ENCODE measurements around the gene MAML3. TPM values are rescaled to one million over a fixed set of nuclear protein-coding genes. Genes with fewer than 3 reads are reported as not detected.

MAML3 gene
- total and polyA plus RNA-seq, 7 experiments from 2014 or later: 0.53 to 9.4 (median 3.3) TPM

DNA sequence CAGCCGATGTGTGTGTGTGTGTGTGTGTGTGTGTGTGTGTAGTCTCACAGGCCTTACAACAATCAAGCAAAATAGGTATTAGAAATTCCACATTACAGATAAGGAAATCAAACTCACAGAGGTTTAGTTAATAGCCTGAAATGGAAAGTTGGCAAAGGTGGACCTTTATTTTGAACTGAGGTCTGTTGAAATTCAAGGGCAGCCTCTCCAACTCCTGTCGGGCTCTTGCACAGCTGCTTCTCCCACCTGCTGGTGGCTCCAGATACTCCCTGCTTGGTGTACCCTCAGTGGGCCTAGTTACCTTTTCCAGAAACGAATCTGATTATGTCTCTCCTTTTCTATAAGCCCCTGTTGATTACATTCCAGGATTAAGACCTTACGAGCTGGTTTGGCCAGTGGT is 292.5 kb downstream of the MAML3 start:
- H3K27me3 ChIP-seq (ENCODE audit: control insufficient read depth in 2 of 2, insufficient read depth in 2 of 2, low read length in 2 of 2): no peaks in the 10 kb centered on the region
- H3K4me1 ChIP-seq (ENCODE audit: control insufficient read depth in 2 of 2, insufficient read depth in 2 of 2, low read length in 2 of 2): no peaks in the 10 kb centered on the region
- Mint-ChIP-seq H3K27ac (no peak overlapping the region), H3K4me1 (peaks cover 0 to 26% (median 15%) of the 10 kb centered on the region in 7 donors), H3K4me3 (no peak overlapping the region), H3K36me3 (peaks cover 0 to 15% (median 2%) of the 10 kb centered on the region in 5 donors), H3K27me3 (peaks cover 0 to 13% (median 0%) of the 10 kb centered on the region in 5 donors), H3K9me3 (peaks cover 0 to 2% (median 0%) of the 10 kb centered on the region in 11 donors)
- POLR2A ChIA-PET: no interaction called here
- DNase-seq: no peak
- CTCF ChIA-PET: no interaction called here
- H3K4me3 ChIP-seq (ENCODE audit: low read length): no peak overlapping the region
- no peak for ATAC-seq
- intact Hi-C loops (cut with micrococcal nuclease): no loop called here
- H3K27ac ChIP-seq (ENCODE audit: low read depth, low read length): no peak overlapping the region
- no peaks in the 10 kb centered on the region for H3K9me3 ChIP-seq (ENCODE audit: control insufficient read depth in 2 of 3, low read length in 3 of 3)
- no peaks in the 10 kb centered on the region for H3K36me3 ChIP-seq (ENCODE audit: control insufficient read depth in 2 of 3, insufficient read depth in 3 of 3, low read length in 3 of 3)

DNA sequence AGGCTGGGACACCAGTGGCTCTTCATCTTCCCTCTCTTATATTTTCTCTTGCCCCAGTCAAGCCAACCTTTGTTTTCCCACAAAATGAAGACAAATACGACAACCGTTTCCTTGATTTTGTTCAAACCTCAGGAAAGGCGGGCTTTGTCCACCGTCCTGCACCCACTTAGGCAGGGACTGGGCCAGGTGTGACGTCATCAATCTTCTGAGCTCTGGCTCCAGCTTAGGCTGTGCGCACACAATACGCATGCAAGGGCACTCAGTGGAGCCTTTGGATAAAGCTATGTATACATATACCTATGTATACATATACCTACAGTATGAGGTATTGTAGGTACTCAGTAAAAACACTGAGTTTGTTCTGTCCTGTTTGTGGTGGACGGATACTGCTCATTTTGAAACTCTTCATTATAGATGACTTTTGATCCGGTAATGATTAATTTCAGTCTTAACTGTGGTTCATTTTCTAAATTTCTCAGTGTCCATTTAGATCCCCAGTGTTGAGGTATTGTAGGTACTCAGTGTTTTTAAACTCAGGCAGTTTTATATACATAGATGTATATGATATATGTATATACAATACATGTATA is 293.5 kb downstream of the MAML3 start:
- H3K27me3 Mint-ChIP-seq: peaks cover 0 to 16% (median 0%) of the 10 kb centered on the region in 5 donors
- no peaks in the 10 kb centered on the region for H3K9me3 ChIP-seq (ENCODE audit: control insufficient read depth in 2 of 3, low read length in 3 of 3)
- peaks cover 0 to 29% (median 15%) of the 10 kb centered on the region in 7 donors for H3K4me1 Mint-ChIP-seq
- peaks cover 0 to 2% (median 0%) of the 10 kb centered on the region in 11 donors for H3K9me3 Mint-ChIP-seq
- POLR2A ChIA-PET: no interaction called here
- CTCF ChIA-PET: no interaction called here
- intact Hi-C loops (cut with micrococcal nuclease): no loop called here
- H3K4me3 ChIP-seq (ENCODE audit: low read length): no peak overlapping the region
- no peak for DNase-seq
- H3K27ac Mint-ChIP-seq: no peak overlapping the region
- no peak overlapping the region for H3K27ac ChIP-seq (ENCODE audit: low read depth, low read length)
- no peak overlapping the region for H3K4me3 Mint-ChIP-seq
- no peaks in the 10 kb centered on the region for H3K27me3 ChIP-seq (ENCODE audit: control insufficient read depth in 2 of 2, insufficient read depth in 2 of 2, low read length in 2 of 2)
- H3K4me1 ChIP-seq (ENCODE audit: control insufficient read depth in 2 of 2, insufficient read depth in 2 of 2, low read length in 2 of 2): no peaks in the 10 kb centered on the region
- H3K36me3 ChIP-seq (ENCODE audit: control insufficient read depth in 2 of 3, insufficient read depth in 3 of 3, low read length in 3 of 3): no peaks in the 10 kb centered on the region
- no peak for ATAC-seq
- peaks cover 0 to 15% (median 2%) of the 10 kb centered on the region in 5 donors for H3K36me3 Mint-ChIP-seq

DNA sequence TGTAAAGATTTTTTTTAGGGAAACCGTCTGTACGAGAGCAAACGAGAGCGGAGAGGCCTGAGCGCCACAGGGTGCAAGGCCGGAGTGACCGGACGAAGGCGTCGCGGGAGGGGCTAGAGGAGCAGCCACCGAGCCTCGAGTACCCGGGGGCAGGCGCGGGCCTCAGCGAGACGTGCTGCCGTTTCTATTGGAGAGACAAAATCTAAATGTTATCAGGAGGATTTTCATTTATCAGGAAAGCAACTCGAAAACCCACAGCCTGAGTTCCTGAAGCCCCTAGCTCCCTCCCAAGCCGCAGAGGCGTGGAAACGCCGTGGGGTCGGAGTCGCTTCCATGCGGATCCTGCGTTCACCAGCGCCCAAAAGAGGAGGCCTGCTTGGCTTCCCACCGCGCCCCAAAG is 294.1 kb downstream of the MAML3 start:
- DNase-seq (no peak), ATAC-seq (no peak)
- H3K36me3 Mint-ChIP-seq: peaks cover 0 to 12% (median 2%) of the 10 kb centered on the region in 5 donors
- H3K4me3 ChIP-seq (ENCODE audit: low read length): no peak overlapping the region
- intact Hi-C loops (cut with micrococcal nuclease): no loop called here
- no peaks in the 10 kb centered on the region for H3K36me3 ChIP-seq (ENCODE audit: control insufficient read depth in 2 of 3, insufficient read depth in 3 of 3, low read length in 3 of 3)
- H3K27ac Mint-ChIP-seq: no peak overlapping the region
- peaks cover 0 to 29% (median 15%) of the 10 kb centered on the region in 7 donors for H3K4me1 Mint-ChIP-seq
- ChIA-PET CTCF (no interaction called here), POLR2A (no interaction called here)
- H3K27me3 ChIP-seq (ENCODE audit: control insufficient read depth in 2 of 2, insufficient read depth in 2 of 2, low read length in 2 of 2): no peaks in the 10 kb centered on the region
- H3K9me3 ChIP-seq (ENCODE audit: control insufficient read depth in 2 of 3, low read length in 3 of 3): no peaks in the 10 kb centered on the region
- H3K27me3 Mint-ChIP-seq: peaks cover 0 to 11% (median 0%) of the 10 kb centered on the region in 5 donors
- peaks cover 0 to 2% (median 0%) of the 10 kb centered on the region in 11 donors for H3K9me3 Mint-ChIP-seq
- no peak overlapping the region for H3K27ac ChIP-seq (ENCODE audit: low read depth, low read length)
- no peaks in the 10 kb centered on the region for H3K4me1 ChIP-seq (ENCODE audit: control insufficient read depth in 2 of 2, insufficient read depth in 2 of 2, low read length in 2 of 2)
- H3K4me3 Mint-ChIP-seq: no peak overlapping the region

DNA sequence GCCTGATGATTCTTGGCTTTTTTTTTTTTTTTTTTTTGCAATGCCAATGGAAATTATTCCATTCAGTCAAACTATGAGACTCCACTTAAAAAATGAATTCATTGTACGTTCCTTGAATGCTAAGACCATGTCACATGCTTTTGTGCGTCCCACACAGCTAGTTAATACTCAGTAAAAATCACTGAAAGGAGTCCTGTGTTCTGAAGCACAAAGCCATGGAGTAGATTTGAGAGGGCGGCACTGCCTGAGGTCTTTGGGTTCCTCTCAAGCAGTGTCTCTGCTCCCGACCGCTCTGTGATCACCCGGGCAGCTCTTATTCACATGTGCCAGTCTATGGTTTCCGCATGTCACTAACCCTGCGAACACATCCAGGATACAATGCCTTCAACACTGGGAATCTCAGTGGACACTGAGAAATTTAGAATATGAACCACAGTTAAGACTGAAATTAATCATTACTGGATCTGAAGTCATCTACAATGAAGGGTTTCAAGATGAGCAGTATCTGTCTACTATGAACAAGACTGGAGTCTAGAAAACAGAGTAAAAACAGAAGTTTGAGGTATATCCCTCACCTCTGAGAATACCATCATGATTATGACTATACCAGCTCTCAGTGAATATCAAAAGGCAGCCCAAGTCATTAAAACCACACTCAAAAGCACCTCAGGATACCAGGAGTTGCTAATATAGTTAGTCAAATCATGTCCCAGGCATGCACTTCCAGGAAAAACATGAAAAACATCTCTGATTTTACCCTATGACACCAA is 295.4 kb downstream of the MAML3 start:
- no peaks in the 10 kb centered on the region for H3K9me3 ChIP-seq (ENCODE audit: control insufficient read depth in 2 of 3, low read length in 3 of 3)
- ATAC-seq (no peak), DNase-seq (peak in 1 of 9 donors; percentile 24)
- intact Hi-C loops (cut with micrococcal nuclease): no loop called here
- peaks cover 0 to 11% (median 0%) of the 10 kb centered on the region in 5 donors for H3K27me3 Mint-ChIP-seq
- H3K27ac ChIP-seq (ENCODE audit: low read depth, low read length): no peak overlapping the region
- H3K27me3 ChIP-seq (ENCODE audit: control insufficient read depth in 2 of 2, insufficient read depth in 2 of 2, low read length in 2 of 2): no peaks in the 10 kb centered on the region
- no peak overlapping the region for H3K4me3 ChIP-seq (ENCODE audit: low read length)
- peaks cover 0 to 29% (median 15%) of the 10 kb centered on the region in 7 donors for H3K4me1 Mint-ChIP-seq
- H3K4me3 Mint-ChIP-seq: peak overlapping the region in 1 of 10 donors; percentile 47
- ChIA-PET CTCF (no interaction called here), POLR2A (no interaction called here)
- peaks cover 0 to 2% (median 0%) of the 10 kb centered on the region in 11 donors for H3K9me3 Mint-ChIP-seq
- H3K4me1 ChIP-seq (ENCODE audit: control insufficient read depth in 2 of 2, insufficient read depth in 2 of 2, low read length in 2 of 2): no peaks in the 10 kb centered on the region
- H3K27ac Mint-ChIP-seq: no peak overlapping the region
- H3K36me3 ChIP-seq (ENCODE audit: control insufficient read depth in 2 of 3, insufficient read depth in 3 of 3, low read length in 3 of 3): no peaks in the 10 kb centered on the region
- peaks cover 0 to 11% (median 2%) of the 10 kb centered on the region in 5 donors for H3K36me3 Mint-ChIP-seq

DNA sequence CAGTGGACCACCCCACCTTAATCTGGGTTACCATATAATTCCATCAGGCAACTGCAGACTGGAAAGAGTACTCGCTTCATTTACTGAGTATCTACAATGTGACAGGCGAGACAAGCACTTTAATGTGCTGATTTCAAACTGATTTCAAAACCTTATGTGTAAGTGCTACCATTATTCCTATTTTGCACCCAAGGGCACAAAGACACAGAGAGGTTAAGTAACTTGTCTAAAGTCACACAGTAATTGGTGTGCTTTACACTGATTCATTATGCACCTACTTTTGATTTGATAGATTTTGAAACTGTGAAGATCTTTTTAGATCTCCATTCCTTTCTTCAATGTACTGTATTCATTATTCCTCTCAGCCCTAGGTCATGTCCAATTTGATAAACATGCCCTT is 296.0 kb downstream of the MAML3 start:
- H3K27ac ChIP-seq (ENCODE audit: low read depth, low read length): no peak overlapping the region
- H3K4me3 Mint-ChIP-seq: no peak overlapping the region
- H3K36me3 Mint-ChIP-seq: peaks cover 0 to 14% (median 2%) of the 10 kb centered on the region in 5 donors
- no peak overlapping the region for H3K4me3 ChIP-seq (ENCODE audit: low read length)
- H3K9me3 Mint-ChIP-seq: peaks cover 0 to 2% (median 0%) of the 10 kb centered on the region in 11 donors
- ChIA-PET POLR2A (no interaction called here), CTCF (no interaction called here)
- intact Hi-C loops (cut with micrococcal nuclease): no loop called here
- peaks cover 0 to 14% (median 0%) of the 10 kb centered on the region in 5 donors for H3K27me3 Mint-ChIP-seq
- no peaks in the 10 kb centered on the region for H3K27me3 ChIP-seq (ENCODE audit: control insufficient read depth in 2 of 2, insufficient read depth in 2 of 2, low read length in 2 of 2)
- no peaks in the 10 kb centered on the region for H3K9me3 ChIP-seq (ENCODE audit: control insufficient read depth in 2 of 3, low read length in 3 of 3)
- peaks cover 0 to 29% (median 15%) of the 10 kb centered on the region in 7 donors for H3K4me1 Mint-ChIP-seq
- DNase-seq (no peak), ATAC-seq (no peak)
- H3K4me1 ChIP-seq (ENCODE audit: control insufficient read depth in 2 of 2, insufficient read depth in 2 of 2, low read length in 2 of 2): no peaks in the 10 kb centered on the region
- no peaks in the 10 kb centered on the region for H3K36me3 ChIP-seq (ENCODE audit: control insufficient read depth in 2 of 3, insufficient read depth in 3 of 3, low read length in 3 of 3)
- H3K27ac Mint-ChIP-seq: peak overlapping the region in 1 of 9 donors; percentile 79

DNA sequence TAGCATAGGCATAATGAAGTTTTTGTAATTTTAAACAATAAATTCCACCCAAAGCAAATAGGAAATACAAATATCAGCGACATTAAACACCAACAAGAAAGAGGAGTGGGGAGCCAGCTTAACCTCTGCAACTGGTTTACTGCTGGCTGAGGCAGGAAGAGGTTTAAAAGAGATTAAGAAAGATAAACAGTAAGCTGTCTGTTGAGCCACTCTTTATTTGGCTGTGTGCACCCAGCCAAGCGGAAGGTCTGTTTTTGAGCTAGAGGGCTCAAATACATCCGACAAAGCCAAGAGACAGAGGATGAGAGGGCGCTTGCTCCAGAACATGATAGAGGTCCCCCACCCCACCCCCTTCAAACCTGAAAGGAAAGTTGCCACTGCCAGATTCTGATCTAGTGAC is 297.0 kb downstream of the MAML3 start:
- H3K4me1 Mint-ChIP-seq: peaks cover 0 to 29% (median 15%) of the 10 kb centered on the region in 7 donors
- intact Hi-C loops (cut with micrococcal nuclease): no loop called here
- ChIA-PET CTCF (no interaction called here), POLR2A (no interaction called here)
- peak overlapping the region in 3 of 10 donors; percentile 2 to 58 (median 44) for H3K4me3 Mint-ChIP-seq
- Histone ChIP-seq H3K36me3 (ENCODE audit: control insufficient read depth in 2 of 3, insufficient read depth in 3 of 3, low read length in 3 of 3) (no peaks in the 10 kb centered on the region), H3K27me3 (ENCODE audit: control insufficient read depth in 2 of 2, insufficient read depth in 2 of 2, low read length in 2 of 2) (no peaks in the 10 kb centered on the region), H3K4me1 (ENCODE audit: control insufficient read depth in 2 of 2, insufficient read depth in 2 of 2, low read length in 2 of 2) (no peaks in the 10 kb centered on the region), H3K9me3 (ENCODE audit: control insufficient read depth in 2 of 3, low read length in 3 of 3) (no peaks in the 10 kb centered on the region), H3K27ac (ENCODE audit: low read depth, low read length) (no peak overlapping the region), H3K4me3 (ENCODE audit: low read length) (no peak overlapping the region)
- peak in 3 of 9 donors; percentile 1 to 13 (median 4) for DNase-seq
- H3K36me3 Mint-ChIP-seq: peaks cover 0 to 15% (median 0%) of the 10 kb centered on the region in 5 donors
- peaks cover 0 to 10% (median 0%) of the 10 kb centered on the region in 5 donors for H3K27me3 Mint-ChIP-seq
- ATAC-seq: peak; percentile 61
- peak overlapping the region in 3 of 9 donors; percentile 11 to 82 (median 60) for H3K27ac Mint-ChIP-seq
- peaks cover 0 to 2% (median 0%) of the 10 kb centered on the region in 11 donors for H3K9me3 Mint-ChIP-seq

Data from naive thymus-derived CD4-positive, alpha-beta T cell (primary cell).